ENCODE results near the gene DDX51.

The DDX51 gene, protein sequence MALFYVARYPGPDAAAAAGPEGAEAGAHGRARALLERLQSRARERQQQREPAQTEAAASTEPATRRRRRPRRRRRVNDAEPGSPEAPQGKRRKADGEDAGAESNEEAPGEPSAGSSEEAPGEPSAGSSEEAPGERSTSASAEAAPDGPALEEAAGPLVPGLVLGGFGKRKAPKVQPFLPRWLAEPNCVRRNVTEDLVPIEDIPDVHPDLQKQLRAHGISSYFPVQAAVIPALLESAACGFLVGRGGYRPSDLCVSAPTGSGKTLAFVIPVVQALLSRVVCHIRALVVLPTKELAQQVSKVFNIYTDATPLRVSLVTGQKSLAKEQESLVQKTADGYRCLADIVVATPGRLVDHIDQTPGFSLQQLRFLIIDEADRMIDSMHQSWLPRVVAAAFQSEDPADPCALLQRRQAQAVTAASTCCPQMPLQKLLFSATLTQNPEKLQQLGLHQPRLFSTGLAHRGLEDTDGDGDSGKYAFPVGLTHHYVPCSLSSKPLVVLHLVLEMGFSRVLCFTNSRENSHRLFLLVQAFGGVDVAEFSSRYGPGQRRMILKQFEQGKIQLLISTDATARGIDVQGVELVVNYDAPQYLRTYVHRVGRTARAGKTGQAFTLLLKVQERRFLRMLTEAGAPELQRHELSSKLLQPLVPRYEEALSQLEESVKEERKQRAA

GRCh38 chr12:132144115-132144809 lies at the start of gene DDX51, which contains the start of gene NOC4L:
TSS of gene DDX51 (minus strand) at chr12:132144319. CDS start at chr12:132144296, 23 bp downstream.
TSS of gene NOC4L (plus strand) at chr12:132144457. CDS start at chr12:132144489, 32 bp downstream.
- DNase-seq: peak; percentile 29

DNA sequence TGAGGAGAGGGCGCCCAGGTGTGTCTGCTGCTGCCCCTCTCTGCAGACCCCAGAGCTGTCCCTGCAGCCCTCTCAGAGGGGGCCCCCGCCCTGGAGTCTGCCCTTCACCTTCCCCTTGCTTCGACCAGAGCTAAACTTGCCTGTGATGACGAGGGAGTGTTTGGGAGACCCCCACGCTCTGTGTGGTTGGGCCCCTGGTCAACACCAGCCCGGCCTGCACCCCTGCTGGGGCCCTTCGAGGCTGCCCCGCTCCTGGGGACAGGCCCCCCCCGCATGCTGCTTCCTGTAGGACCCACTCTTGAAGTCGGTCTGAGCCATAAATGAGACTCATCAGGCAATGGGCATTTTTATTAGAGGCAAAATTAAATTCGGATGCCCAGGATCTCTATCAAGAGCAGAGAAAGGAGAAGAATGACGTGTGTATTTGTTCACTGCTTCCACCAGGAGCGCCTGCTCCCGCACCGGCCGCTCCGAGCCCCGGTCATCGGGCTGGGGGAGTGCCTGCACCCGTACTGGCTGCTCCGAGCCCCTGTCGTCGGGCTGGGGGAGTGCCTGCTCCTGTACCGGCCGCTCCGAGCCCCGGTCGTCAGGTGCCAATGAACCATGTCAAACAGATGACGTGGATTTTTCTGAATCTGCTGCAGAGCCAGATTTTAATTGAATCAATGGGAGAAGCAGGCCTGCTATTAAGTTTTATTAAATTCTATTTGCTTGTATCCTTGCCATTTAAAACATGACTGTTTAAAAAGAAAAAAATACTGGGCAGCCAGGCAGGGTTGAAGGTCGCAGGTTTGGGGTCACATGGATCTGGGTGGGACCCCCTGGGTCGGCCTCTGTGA lies 47.8 kb upstream of the DDX51 start:
- no peak for DNase-seq

DNA sequence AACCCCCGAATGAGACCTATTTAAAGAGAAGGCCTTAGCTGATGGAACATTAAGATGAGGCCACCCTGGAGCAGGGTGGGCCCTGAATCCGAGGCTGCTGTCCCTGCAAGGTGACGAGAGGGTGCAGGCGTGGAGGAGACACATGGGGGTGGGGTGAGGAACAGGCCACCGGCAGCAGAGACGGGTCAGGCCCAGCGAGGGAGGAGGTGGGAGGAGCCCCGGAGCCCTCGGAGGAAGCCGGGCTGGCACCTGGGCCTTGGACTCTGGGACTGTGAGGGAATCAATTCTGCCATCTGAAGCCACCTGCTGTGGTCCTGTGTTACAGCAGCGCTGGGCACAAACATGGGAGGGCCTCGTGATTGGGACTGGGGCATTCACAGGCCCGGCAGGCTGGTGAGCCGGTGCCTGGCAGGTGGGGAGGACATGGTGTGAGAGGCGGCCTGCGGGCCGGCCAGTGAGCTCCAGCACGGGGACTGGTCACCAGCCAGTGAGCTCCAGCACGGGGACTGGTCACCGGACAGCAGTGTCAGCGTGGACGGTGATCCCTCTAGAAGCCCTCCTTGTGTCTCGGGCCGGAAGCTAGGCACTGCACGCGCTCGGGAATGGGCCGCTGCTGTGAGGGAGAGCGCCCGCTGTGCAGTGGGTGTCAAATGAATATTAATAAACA lies 46.8 kb upstream of the DDX51 start:
- no peak for DNase-seq

DNA sequence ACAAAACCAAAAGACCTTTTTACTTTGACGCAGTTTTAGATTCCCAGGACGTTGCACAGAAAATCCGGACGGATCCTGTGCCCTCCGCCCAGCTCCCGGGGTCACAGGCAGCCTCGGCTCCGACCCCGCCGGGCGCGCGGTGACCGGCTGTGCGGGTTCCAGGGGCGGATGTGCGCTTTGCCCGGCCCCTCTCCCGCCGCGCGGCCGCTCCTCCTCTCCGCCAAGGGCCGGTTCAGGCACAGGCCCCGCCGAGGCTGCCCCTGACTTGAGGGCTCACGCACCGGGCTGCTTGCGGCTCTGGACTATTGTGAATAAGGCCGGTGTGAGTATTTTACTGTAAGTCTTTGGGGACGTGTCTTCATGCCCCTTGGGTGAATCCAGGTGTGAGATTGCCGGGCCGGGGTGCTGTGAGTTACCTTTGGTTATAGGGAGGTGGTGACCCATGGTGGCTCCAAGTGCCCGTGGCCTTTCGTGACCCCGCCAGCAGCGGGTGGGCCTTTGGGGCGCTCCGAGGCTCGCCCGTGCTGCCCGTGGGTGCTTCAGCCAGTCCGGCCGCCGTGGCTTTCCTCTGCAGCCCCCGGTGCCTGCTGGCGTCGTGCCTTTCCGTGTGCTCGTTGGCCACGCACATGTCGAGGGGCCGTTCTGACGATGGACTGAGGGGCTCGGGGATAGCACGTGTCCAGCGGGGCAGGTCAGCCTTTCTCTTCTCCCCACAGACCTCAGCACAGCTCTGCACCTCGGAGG lies 46.1 kb upstream of the DDX51 start:
- no peak for DNase-seq

DNA sequence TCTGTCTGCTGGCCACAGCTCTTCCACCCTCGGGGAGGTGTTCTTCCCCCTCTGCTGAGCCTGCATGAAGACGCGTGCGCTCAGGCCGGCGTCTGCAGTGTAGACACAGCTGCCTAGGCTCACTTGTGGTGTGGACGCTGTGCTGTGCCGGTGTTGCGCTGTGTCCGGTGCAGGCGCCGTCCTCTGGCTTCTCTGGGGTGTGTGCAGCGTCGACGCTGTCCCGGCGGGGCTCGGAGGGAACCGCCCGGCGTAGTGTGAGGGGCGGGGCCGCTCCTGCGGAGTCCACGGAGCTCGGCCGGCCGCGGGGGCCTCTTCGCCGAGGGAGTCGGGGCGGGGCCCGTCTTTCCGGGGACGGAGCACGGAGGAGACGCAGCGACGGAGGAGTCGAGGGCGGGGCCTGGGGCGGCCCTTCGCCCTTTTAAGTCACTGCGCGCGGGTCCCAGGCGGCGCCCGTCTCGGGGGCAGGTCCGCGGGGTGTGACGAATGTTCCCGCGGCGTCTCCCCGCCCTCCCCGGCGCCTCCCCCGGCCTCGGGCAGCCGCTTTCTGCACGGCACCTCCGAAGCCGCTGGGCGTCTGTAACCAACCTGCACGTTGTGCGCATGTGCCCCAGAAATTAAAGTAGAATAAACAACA lies 45.4 kb upstream of the DDX51 start:
- no peak for DNase-seq

GRCh38 chr12:132188916-132189325 lies 44.8 kb upstream of the DDX51 start:
- DNase-seq: no peak

DNA sequence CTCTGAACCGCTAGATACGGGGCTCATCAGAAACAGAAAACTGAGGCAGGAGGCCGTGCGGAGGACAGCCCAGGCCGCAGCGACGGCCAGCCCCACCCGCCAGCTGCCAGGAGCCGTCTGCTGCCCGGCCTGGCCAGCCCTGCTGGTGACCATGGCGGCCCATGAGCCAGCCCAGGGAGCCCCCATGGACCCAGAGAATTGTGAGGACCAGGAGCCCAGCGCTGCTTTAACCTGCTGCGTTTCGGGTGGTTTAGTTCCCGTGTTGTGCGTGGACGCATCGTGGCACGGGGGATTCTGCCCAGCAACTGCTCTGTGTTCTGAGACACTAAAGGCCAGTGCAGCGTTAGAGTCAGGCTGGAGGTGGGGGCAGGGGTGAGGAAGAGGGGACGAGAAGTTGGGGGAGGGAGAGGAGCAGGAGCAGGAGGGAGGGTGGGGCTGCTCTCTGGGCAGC lies 44.4 kb upstream of the DDX51 start:
- no peak for DNase-seq

GRCh38 chr12:132187646-132188450 lies 43.7 kb upstream of the DDX51 start:
- no peak for DNase-seq

GRCh38 chr12:132186857-132187620 lies 42.9 kb upstream of the DDX51 start:
- no peak for DNase-seq

DNA sequence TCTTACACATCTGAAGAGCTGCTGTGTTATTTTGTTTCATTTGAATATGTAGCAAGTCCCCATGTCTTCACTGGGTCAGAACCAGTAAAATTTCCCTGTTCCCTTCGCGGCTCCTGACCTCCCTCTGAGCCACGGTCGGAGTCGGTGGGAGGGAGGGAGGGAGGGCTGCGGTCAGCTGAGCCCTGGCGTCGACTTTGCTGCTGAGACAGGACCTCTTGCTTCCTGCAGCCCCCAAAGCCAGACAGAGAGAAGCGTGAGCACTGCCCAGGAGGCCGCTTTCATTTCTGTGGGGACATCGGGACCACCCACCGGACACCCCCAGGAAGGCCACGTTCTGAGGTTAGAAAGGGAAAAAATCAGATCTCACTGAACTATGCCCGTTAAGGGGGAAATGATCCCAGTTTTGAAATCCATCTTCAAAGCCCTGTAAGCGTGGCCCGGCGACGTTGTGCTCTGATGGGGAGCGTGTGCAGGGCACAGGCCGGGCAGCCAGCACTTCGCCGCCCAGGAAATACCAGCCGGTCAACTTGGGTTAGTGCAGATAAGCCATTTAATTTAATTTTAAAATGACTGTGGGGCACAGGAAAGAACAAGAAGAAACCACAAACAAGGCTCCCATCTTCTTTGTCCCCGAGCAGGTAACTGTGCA lies 42.2 kb upstream of the DDX51 start:
- no peak for DNase-seq

DNA sequence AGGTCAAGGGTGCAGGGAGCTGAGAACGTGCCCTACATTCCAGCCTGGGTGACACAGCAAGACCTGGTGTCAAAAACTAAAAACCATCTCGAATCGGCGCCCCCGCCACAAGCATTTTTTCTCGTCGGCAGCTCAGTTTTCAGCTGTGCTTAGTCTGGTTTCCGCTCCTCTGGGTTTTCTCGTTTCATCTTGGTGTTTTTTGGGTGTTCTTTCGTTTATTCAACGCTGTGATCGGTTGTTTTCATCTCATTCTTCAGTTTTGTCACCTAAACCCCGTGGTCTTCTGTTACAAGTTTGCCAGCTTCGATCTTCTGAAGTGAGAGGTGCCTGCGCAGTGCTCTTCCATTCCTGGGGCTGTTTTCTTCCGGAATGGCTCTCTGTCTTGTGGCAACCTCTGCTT lies 41.6 kb upstream of the DDX51 start:
- DNase-seq: no peak

DNA sequence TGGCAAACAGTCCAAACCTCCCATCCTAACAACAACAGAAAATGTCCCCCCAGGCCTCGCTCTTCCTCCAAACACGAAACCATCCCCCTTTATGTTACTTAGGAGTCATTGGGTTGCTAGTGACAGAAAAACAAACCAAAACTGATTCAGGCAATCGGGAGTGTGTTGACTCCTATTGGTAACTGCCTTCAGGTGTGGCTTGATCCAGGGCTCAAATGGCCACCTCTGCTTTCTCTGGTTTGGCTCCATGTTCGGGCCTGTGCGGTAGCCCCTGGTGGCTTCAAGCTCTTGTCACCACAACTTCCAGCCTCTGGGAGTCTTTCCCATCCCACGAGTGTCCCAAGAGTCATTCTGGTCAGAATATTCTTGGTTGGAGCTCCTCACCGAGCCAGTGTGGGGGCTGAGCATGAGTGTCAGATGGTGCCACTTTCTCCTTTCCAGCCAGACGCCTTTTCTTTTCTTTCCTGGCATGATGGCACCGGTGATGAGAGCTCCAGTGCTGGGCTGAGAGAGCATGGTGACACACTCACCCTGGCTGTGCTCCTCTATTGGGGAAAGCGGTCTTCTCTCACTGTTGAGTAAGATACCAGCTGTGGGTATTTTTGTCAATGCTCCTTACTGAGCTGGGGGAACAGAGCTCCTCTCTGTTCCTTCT lies 38.7 kb upstream of the DDX51 start:
- no peak for DNase-seq

DNA sequence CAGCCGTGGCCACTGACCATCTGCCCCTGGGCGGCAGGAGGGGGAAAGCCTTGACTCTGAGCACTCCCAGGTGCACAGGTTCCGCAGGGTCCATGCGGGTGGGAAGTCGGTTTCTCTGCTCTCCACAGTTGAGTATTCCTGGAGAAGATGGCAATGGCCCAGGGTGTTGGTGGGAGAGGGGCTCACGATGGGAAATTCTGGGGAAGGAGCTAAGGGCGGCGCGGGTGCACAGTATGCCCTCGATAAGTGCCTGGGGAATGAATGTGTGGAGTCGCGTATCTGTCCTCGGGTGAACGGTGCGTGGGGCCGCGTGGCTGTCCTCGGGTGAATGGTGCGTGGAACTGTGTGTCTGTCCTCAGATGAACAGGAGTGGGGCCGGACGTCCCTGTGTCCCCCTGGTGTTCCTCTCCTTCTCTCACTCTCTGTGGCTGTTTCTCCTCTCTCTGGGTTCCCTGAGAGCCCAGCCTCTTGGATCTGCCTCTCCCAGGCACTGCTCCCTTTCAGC lies 38.1 kb upstream of the DDX51 start:
- DNase-seq: no peak

DNA sequence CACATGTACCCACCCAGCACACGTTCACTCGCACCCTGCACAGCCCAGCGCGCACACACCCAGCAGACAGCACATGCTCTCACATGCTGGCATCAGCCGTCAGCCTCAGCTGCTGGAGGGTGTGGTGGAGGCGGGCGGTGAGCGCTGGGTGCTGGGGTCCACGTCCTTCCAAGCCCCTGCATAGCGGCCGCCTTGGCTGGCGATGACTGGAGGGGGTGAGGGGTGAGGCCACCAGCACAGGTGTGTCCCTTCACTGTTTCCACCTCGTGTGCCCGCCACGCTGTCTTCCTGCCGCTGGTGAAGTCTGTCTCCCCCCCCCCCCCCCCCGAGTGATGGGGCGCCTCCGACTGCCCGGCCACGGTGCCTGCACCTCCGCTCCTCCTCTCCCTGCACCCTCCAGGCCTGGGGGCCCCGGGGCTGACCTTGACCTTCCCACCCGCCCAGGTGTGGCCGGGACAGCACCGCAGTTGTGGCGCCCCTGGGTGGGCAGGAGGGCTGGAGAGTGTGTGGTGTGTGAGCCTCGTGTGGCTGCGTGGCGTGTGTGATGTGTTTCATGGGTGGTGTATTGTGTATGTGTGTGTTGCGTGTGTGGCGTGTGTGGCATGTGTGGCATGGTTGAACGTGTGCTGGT lies 37.6 kb upstream of the DDX51 start:
- no peak for DNase-seq

GRCh38 chr12:132180648-132181546 lies 36.8 kb upstream of the DDX51 start:
- no peak for DNase-seq
